HG03095 (cell line): ENCODE measurements around the gene POLK.
"Not testable (repeated sequence)": the region's sequence is repeated elsewhere in the genome, so short reads cannot be mapped to it uniquely, and the experiment has no call there.

Experiments
- ATAC-seq: cut with Tn5 transposase; IDR thresholded peaks from one replicate; pipeline ENCODE4 v1.9.1; 2021; ENCODE audit warnings: moderate library complexity; ENCODE audit not compliant: unreplicated experiment

Gene POLK

GRCh38 chr5:75547812-75548211 is 36.1 kb downstream of the POLK start:
- no peak for ATAC-seq

DNA sequence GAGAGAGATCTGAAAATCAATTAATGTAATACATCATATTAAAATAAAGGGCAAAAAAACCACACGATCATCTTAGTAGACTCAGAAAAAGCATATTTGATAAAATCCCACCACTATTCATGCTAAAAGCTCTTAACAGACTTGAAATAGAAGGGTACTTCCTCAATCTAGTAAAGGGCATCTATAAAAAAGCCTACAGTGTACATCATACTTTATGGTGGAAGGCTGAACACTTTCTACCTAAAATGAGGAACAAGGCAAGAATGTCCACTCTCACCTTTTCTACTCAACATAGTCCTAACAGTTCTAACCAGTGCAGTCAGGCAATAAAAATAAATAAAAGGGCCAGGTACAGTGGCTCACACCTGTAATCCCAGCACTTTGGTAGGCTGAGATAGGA is 38.9 kb downstream of the POLK start:
- no peak for ATAC-seq

DNA sequence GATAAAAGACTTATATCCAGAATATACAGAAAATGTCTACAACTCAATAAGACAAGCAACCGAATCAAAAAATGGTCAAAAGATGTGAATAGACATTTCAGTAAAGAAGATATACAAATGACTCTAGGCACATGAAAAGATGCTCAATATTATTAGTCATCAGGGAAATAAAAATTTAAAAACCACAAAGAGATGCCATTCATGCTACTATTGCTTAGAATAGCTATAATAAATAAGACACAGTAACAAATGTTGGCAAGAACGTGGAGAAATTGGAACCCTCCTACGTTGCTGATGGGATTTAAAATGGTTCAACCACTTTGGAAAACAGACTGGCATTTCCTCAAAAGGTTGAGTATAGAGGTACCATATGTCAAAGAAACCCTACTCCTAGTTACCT is 39.8 kb downstream of the POLK start:
- ATAC-seq: no peak

DNA sequence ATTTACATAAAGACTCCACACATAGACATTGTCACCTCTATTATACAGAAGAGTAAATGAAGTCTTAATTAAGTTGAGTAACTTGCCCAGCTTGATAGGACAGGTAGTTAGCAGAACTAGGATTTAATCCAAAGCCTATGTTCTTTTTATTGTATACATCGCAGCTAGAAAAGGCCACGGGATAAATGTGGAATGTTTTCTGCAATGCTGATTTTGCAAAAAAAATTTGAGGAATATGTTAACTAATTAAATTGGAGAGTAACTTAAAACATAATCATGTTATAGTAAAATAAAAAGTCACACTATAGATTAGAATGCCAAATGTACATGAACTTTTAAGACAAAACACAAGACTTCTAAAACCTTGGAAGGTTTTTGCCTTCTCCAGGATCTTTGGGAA is 41.1 kb downstream of the POLK start:
- ATAC-seq: no peak

GRCh38 chr5:75553358-75553757 is 41.7 kb downstream of the POLK start:
- no peak for ATAC-seq

- ATAC-seq: no peak
Observed at GRCh38 chr5:75558221-75558620, 46.5 kb downstream of the POLK start.

- no peak for ATAC-seq
Observed at GRCh38 chr5:75558981-75559632, 47.4 kb downstream of the POLK start.

- not testable (repeated sequence) for ATAC-seq
Observed at GRCh38 chr5:75560655-75561054, 49.0 kb downstream of the POLK start.

DNA sequence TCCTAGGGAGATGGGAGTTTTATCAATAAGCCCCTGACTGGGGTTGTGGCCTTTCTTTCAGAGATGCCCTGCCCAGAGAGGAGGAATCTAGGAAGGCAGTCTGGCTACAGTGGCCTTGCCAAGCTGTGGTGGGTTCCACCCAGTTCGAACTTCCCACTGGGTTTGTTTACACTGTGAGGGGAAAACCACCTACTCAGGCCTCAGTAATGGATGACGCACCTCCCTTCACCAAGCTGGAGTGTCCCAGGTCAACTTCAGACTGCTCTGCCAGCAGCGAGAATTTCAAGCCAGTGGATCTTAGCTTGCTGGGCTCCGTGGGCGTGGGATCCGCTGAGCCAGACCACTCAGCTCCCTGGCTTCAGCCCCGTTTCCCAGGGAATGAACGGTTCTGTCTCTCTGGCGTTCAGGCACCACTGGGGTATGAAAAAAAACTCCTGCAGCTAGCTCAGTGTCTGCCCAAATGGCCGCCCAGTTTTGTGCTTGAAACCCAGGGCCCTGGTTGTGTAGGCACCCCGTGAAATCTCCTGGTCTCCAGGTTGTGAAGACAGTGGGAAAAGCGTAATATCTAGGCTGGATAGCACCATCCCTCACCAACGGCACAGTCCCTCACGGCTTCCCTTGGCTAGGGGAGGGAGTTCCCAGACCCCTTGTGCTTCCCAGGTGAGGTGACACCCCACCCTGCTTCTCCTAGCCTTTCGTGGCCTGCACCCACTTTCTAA is 54.5 kb downstream of the POLK start:
- not testable (repeated sequence) for ATAC-seq

DNA sequence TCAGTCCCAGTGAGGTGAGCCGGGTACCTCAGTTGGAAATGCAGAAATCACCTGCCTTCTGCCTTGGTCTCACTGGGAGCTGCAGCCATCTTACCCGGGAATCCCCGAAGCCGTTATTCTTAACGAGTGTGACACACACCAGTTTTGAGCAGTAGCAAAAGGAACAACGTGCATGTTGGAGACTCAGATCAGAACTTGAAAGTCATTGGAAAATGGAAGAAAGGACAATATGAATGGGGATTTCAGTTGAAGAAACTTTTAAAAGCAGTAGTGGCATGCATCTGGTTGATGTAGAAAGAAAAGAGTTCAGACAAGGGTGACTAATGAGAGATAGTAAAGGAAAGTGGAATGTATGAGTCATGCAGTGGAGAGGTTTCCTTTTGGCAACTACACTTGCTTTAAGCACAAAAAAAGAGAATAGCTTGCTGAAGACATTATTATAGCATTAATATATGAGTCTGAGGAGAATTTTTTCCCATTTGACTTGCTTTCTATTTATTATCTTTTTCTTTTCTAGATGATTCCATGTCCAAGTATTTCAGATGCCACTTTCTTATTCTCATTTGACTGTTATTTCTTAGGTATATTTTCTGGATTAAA is 55.1 kb downstream of the POLK start:
- peak; percentile 79 for ATAC-seq

DNA sequence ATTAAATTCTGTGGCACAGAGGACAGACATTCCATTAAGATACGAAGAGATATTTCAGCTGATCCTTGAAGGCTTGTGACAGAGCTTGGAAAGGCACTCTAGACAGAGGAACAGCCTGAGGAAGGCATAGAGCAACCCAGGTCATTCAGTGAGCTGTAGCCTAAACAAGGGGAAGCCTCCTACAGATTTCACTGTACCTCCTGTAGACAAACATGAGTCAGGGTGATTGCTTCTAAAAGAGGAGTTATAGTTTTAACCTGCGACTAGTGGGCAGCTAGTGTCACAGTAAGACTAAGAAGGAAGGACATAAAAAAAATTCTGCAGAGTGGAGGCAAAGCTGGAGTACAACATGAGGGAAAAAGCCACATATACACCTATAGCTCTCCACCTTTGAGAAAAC is 56.0 kb downstream of the POLK start:
- peak; percentile 42 for ATAC-seq

- peak; percentile 44 for ATAC-seq
Observed at GRCh38 chr5:75568202-75568601, 56.5 kb downstream of the POLK start.

- no peak for ATAC-seq
Observed at GRCh38 chr5:75571547-75571946, 59.9 kb downstream of the POLK start.

DNA sequence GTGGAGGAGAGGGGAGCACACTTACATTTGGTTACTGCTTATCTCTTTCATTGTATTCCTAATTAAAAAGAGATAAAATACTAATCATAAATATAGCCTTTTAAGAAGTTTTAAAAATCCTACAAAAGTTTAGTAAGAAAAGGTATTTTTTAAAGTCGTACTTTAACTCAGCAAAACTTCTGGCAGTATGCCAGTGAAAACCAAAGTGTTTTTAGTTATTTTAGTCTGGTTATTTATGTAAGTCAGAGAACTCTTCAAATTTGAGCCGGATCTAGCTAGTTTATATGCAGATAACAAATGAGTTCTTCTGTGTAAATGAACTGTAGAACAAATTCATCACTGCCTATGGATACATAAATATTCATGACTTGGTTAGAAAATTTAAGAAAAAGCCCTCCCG is 63.1 kb downstream of the POLK start:
- ATAC-seq: peak; percentile 5

- not testable (repeated sequence) for ATAC-seq
Observed at GRCh38 chr5:75578280-75578679, 66.6 kb downstream of the POLK start.

DNA sequence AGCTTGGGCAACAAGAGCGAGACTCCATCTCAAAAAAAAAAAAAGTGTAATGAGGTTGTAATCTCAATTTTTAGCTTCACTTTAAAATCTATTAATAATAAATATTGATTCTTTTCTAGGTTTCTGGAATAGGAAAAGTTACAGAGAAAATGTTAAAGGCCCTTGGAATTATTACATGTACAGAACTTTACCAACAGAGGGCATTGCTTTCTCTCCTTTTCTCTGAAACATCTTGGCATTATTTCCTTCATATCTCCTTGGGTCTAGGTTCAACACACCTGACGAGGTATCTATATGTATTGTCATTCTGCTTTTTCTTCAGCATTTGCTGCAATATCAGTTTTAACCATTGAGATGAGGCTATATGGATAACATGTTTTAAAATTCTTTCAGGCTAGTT is 73.0 kb downstream of the POLK start:
- no peak for ATAC-seq

DNA sequence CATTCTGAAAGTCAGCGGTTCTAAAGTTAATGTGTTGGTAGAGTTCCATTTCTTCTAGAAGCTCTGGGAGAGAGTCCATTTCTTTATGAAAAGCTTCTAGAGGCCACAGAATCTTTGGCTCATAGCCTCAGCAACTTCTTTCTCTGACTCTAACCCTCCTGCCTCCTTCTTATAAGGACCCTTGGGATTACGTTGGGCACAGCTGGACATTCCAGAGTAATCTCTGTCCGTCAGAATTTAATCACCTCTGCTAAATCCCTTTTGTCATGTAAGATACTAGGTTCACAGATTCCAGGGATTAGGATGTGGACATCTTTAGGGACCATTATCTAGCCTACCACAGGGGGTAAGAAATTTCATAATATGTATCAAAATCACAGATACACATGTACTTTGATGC is 77.0 kb downstream of the POLK start:
- ATAC-seq: no peak

- no peak for ATAC-seq
Observed at GRCh38 chr5:75600535-75600934, 88.8 kb downstream of the POLK start.

DNA sequence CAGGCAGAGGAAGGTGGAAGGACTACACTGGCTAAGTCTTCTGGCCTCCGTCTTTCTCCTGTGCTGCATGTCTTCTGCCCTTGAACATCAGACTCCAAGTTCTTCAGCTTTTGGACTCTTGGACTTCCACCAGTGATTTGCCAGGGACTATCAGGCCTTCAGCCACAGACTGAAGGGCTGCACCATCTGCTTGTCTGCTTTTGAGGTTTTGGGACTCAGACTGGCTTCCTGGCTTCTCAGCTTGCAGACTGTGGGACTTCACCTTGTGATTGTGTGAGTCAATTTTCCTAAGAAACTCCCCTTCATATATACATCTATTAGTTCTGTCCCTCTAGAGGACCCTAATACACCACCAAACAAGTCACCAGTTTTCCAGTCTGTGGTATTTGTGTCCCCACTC is 89.9 kb downstream of the POLK start:
- ATAC-seq: no peak

GRCh38 chr5:75601996-75602395 is 90.3 kb downstream of the POLK start:
- ATAC-seq: no peak

GRCh38 chr5:75603371-75603770 is 91.7 kb downstream of the POLK start:
- ATAC-seq: no peak

DNA sequence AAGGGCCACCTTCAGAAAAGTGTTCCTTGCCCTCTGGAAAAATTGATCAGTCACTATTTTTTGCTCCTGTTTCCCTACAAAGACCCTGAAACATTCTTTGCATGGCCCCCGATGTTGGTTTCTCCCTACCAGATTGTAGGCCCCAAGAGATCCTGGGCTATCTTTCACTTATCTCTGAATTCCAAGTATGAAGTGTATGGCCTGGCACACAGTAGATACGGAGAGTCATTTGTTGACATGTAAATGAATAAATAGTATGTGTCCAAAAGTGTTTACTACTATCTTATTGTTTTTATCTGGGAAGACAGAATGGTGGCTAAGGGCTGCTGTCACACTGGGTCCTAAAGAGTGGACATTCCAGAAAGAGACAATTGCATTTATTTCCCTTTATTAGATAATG is 92.1 kb downstream of the POLK start:
- ATAC-seq: no peak
